ENCODE results near the gene DYSF.

- TF ChIP-seq TAF1 (IDR thresholded peaks at IDR 0.05; ENCODE audit: low read depth), result no peak
- TF ChIP-seq EP300 (conservative IDR thresholded peaks at IDR 0.05; ENCODE audit: poor library complexity, severe bottlenecking), result no peak
- no peak for TF ChIP-seq CTCF (IDR thresholded peaks at IDR 0.05; ENCODE audit: poor library complexity, severe bottlenecking)
- TF ChIP-seq, protein P1, sequence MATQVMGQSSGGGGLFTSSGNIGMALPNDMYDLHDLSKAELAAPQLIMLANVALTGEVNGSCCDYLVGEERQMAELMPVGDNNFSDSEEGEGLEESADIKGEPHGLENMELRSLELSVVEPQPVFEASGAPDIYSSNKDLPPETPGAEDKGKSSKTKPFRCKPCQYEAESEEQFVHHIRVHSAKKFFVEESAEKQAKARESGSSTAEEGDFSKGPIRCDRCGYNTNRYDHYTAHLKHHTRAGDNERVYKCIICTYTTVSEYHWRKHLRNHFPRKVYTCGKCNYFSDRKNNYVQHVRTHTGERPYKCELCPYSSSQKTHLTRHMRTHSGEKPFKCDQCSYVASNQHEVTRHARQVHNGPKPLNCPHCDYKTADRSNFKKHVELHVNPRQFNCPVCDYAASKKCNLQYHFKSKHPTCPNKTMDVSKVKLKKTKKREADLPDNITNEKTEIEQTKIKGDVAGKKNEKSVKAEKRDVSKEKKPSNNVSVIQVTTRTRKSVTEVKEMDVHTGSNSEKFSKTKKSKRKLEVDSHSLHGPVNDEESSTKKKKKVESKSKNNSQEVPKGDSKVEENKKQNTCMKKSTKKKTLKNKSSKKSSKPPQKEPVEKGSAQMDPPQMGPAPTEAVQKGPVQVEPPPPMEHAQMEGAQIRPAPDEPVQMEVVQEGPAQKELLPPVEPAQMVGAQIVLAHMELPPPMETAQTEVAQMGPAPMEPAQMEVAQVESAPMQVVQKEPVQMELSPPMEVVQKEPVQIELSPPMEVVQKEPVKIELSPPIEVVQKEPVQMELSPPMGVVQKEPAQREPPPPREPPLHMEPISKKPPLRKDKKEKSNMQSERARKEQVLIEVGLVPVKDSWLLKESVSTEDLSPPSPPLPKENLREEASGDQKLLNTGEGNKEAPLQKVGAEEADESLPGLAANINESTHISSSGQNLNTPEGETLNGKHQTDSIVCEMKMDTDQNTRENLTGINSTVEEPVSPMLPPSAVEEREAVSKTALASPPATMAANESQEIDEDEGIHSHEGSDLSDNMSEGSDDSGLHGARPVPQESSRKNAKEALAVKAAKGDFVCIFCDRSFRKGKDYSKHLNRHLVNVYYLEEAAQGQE (IDR thresholded peaks at IDR 0.05; ENCODE audit: borderline replicate concordance), result no peak
These were observed 18.7 kb downstream of the DYSF start for GRCh38 chr2:71472019-71472418.

All from neural cell (in vitro differentiated cells).